PC-3 (cell line): ENCODE measurements around the gene MT1H. TPM values are rescaled to one million over a fixed set of nuclear protein-coding genes. Genes with fewer than 3 reads are reported as not detected.
"Not testable (repeated sequence)": the region's sequence is repeated elsewhere in the genome, so short reads cannot be mapped to it uniquely, and the experiment has no call there.

Experiments used
- ATAC-seq: fragments of 200-7000 bp; cut with Tn5 transposase; 2 replicates; pipeline ENCODE4 v1.9.1; 2020; ENCODE audit warnings: mild to moderate bottlenecking, moderate library complexity
- BruUV-seq: library from RNA; stranded (reverse); fragments of 400-500 nt; replicated peaks from 2 replicates; lab custom pipeline; 2021; lab: Mats Ljungman, UMichigan
- CTCF ChIA-PET: fragments of 300-600 bp; sonication (Branson Sonifier 250); formaldehyde crosslinking; loops from one replicate; lab custom pipeline; 2022; ENCODE audit warnings: antibody characterized with exemption; lab: Charles Lee
- POLR2A ChIA-PET: fragments of 300-600 bp; sonication (Branson Sonifier 250); formaldehyde crosslinking; loops from one replicate; lab custom pipeline; 2022; ENCODE audit warnings: antibody characterized with exemption; ENCODE audit not compliant: unreplicated experiment; lab: Charles Lee
- DNase-seq: peaks from one replicate; pipeline ENCODE4 v3.0.0-alpha.2; 2015
- H2AFZ ChIP-seq: fragments of 300-600 bp; sonication (generic); 2 replicates; pipeline ENCODE4 v1.6.0; 2016; ENCODE audit warnings: antibody characterized with exemption, low read length
- H3F3A ChIP-seq: fragments of 300-600 bp; sonication (generic); one replicate; pipeline ENCODE4 v1.6.0; 2017; ENCODE audit warnings: antibody characterized with exemption, low read length, control low read depth, mild to moderate bottlenecking; ENCODE audit not compliant: unreplicated experiment
- H3K27ac ChIP-seq: fragments of 300-600 bp; sonication (generic); 2 replicates; pipeline ENCODE4 v1.5.1; 2016; ENCODE audit warnings: mild to moderate bottlenecking, low read length
- H3K27me3 ChIP-seq: fragments of 300-600 bp; sonication (generic); 2 replicates; pipeline ENCODE4 v1.6.1; 2016; ENCODE audit warnings: low read length, mixed read lengths
- H3K36me3 ChIP-seq: fragments of 300-600 bp; sonication (generic); 2 replicates; pipeline ENCODE4 v1.6.1; 2016; ENCODE audit warnings: low read depth, mixed run types, low read length, mixed read lengths
- H3K4me1 ChIP-seq: fragments of 300-600 bp; sonication (generic); 2 replicates; pipeline ENCODE4 v1.5.1; 2016; ENCODE audit warnings: low read length; ENCODE audit not compliant: insufficient read depth
- H3K4me2 ChIP-seq: fragments of 300-600 bp; sonication (generic); 2 replicates; pipeline ENCODE4 v1.6.0; 2016; ENCODE audit warnings: low read length
- H3K4me3 ChIP-seq: fragments of 300-600 bp; sonication (generic); 2 replicates; pipeline ENCODE4 v1.5.1; 2016; ENCODE audit warnings: mild to moderate bottlenecking, low read length, mixed read lengths
- H3K79me2 ChIP-seq: fragments of 300-600 bp; sonication (generic); 2 replicates; pipeline ENCODE4 v1.6.1; 2017; ENCODE audit warnings: low read length, mixed read lengths
- H3K9ac ChIP-seq: fragments of 300-600 bp; sonication (generic); 2 replicates; pipeline ENCODE4 v1.6.0; 2016; ENCODE audit warnings: mild to moderate bottlenecking, low read length
- H3K9me2 ChIP-seq: fragments of 300-600 bp; sonication (generic); replicated peaks from 2 replicates; pipeline ENCODE4 v1.6.1; 2016; ENCODE audit warnings: mixed run types, low read length, mixed read lengths
- H3K9me3 ChIP-seq: fragments of 300-600 bp; sonication (generic); 2 replicates; pipeline ENCODE4 v1.6.1; 2016; ENCODE audit warnings: low read length, mixed read lengths
- H4K20me1 ChIP-seq: fragments of 300-600 bp; sonication (generic); 2 replicates; pipeline ENCODE4 v1.6.1; 2016; ENCODE audit warnings: low read length, mixed read lengths
- CTCF ChIP-seq: fragments of 300-600 bp; sonication (generic); conservative IDR thresholded peaks from 2 replicates; pipeline ENCODE4 v1.5.1; 2017; ENCODE audit warnings: antibody characterized with exemption, low read depth, mild to moderate bottlenecking, low read length
- EZH2 ChIP-seq: fragments of 300-600 bp; sonication (generic); IDR thresholded peaks from one replicate; pipeline ENCODE4 v1.6.1; 2017; ENCODE audit warnings: antibody characterized with exemption, mild to moderate bottlenecking, low read length; ENCODE audit not compliant: unreplicated experiment
- EZH2phosphoT487 ChIP-seq: fragments of 300-600 bp; sonication (generic); IDR thresholded peaks from 2 replicates; pipeline ENCODE4 v1.6.1; 2018; ENCODE audit warnings: mild to moderate bottlenecking, antibody characterized with exemption, low read length, borderline replicate concordance
- intact Hi-C: fragments of 100-400 bp; cut with micrococcal nuclease; formaldehyde crosslinking; loops from 2 replicates; pipeline ENCODE4 v1.9.0; 2023
- total RNA-seq: library from RNA; depleted of rRNA; stranded (reverse); fragments of >200 nt; gene quantifications from 2 replicates; pipeline ENCODE4 v1.2.3, GENCODE V29; 2014

The MT1H gene
- total RNA-seq, 1 experiment from 2014 or later, result not detected

GRCh38 chr16:56713794-56714193 lies 44.2 kb downstream of the MT1H start:
- no peaks in the 10 kb centered on the region for H3K9me2 ChIP-seq
- ATAC-seq (no peak), DNase-seq (no peak)
- no peaks in the 10 kb centered on the region for H3K9me3 ChIP-seq
- no peaks in the 10 kb centered on the region for H3K27me3 ChIP-seq
- POLR2A ChIA-PET, result no interaction called here
- H3K4me1 ChIP-seq, result no peaks in the 10 kb centered on the region
- H3K9ac ChIP-seq, result no peak overlapping the region
- H2AFZ ChIP-seq, result no peak overlapping the region
- no peak overlapping the region for H3K4me3 ChIP-seq
- H3K79me2 ChIP-seq, result no peaks in the 10 kb centered on the region
- no peaks in the 10 kb centered on the region for H3K36me3 ChIP-seq
- TF ChIP-seq CTCF (no peak), EZH2 (no peak), EZH2phosphoT487 (no peak)
- H3K27ac ChIP-seq, result no peak overlapping the region
- no TSS peak for BruUV-seq
- no peaks in the 10 kb centered on the region for H4K20me1 ChIP-seq
- intact Hi-C loops, result no loop called here
- H3F3A ChIP-seq, result no peaks in the 10 kb centered on the region
- no peak overlapping the region for H3K4me2 ChIP-seq
- CTCF ChIA-PET, result no interaction called here

- TF ChIP-seq CTCF (no peak), EZH2phosphoT487 (no peak), EZH2 (no peak)
Observed at GRCh38 chr16:56715126-56715525, 45.5 kb downstream of the MT1H start.

GRCh38 chr16:56716761-56717160 lies 47.1 kb downstream of the MT1H start:
- DNase-seq (no peak), ATAC-seq (no peak)
- H3K9me3 ChIP-seq, result no peaks in the 10 kb centered on the region
- TF ChIP-seq EZH2phosphoT487, result no peak
- H2AFZ ChIP-seq, result no peak overlapping the region
- no peaks in the 10 kb centered on the region for H3K79me2 ChIP-seq
- H3K4me2 ChIP-seq, result no peak overlapping the region
- H3K27me3 ChIP-seq, result no peaks in the 10 kb centered on the region
- intact Hi-C loops, result no loop called here
- CTCF ChIA-PET, result no interaction called here
- H3K36me3 ChIP-seq, result no peaks in the 10 kb centered on the region
- no peaks in the 10 kb centered on the region for H3F3A ChIP-seq
- H3K9ac ChIP-seq, result no peak overlapping the region
- no peaks in the 10 kb centered on the region for H4K20me1 ChIP-seq
- POLR2A ChIA-PET, result no interaction called here
- no peaks in the 10 kb centered on the region for H3K4me1 ChIP-seq
- BruUV-seq, result no TSS peak
- no peaks in the 10 kb centered on the region for H3K9me2 ChIP-seq
- no peak overlapping the region for H3K27ac ChIP-seq
- no peak overlapping the region for H3K4me3 ChIP-seq

More at GRCh38 chr16:56715126-56715525, 45.5 kb downstream of the MT1H start:
- CTCF ChIA-PET, result no interaction called here
- DNase-seq (no peak), ATAC-seq (no peak)
- intact Hi-C loops, result no loop called here
- Histone ChIP-seq H3K4me2 (no peak overlapping the region), H3K36me3 (no peaks in the 10 kb centered on the region), H3K4me3 (no peak overlapping the region), H3K9me3 (no peaks in the 10 kb centered on the region), H3K27ac (no peak overlapping the region), H3K4me1 (no peaks in the 10 kb centered on the region), H3K9ac (no peak overlapping the region), H2AFZ (no peak overlapping the region), H3K79me2 (no peaks in the 10 kb centered on the region), H3F3A (no peaks in the 10 kb centered on the region), H3K9me2 (no peaks in the 10 kb centered on the region), H3K27me3 (no peaks in the 10 kb centered on the region), H4K20me1 (no peaks in the 10 kb centered on the region)
- BruUV-seq, result no TSS peak
- POLR2A ChIA-PET, result no interaction called here

- H3K4me3 ChIP-seq, H2AFZ ChIP-seq, H3K27ac ChIP-seq, H3K36me3 ChIP-seq, H3K27me3 ChIP-seq, H3K9me2 ChIP-seq, H3K4me1 ChIP-seq, BruUV-seq, CTCF ChIA-PET, H3K9ac ChIP-seq, H4K20me1 ChIP-seq, ATAC-seq, H3K79me2 ChIP-seq, H3F3A ChIP-seq, DNase-seq, POLR2A ChIA-PET, H3K4me2 ChIP-seq, intact Hi-C loops, H3K9me3 ChIP-seq: not testable (repeated sequence)
Observed at GRCh38 chr16:56717532-56717931, 47.9 kb downstream of the MT1H start.
